ENCODE data around the gene RALGPS1. TPM values are rescaled to one million over a fixed set of nuclear protein-coding genes. Genes with fewer than 3 reads are reported as not detected.

The RALGPS1 gene, protein sequence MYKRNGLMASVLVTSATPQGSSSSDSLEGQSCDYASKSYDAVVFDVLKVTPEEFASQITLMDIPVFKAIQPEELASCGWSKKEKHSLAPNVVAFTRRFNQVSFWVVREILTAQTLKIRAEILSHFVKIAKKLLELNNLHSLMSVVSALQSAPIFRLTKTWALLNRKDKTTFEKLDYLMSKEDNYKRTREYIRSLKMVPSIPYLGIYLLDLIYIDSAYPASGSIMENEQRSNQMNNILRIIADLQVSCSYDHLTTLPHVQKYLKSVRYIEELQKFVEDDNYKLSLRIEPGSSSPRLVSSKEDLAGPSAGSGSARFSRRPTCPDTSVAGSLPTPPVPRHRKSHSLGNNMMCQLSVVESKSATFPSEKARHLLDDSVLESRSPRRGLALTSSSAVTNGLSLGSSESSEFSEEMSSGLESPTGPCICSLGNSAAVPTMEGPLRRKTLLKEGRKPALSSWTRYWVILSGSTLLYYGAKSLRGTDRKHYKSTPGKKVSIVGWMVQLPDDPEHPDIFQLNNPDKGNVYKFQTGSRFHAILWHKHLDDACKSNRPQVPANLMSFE
- total RNA-seq (10 to 100 TPM in 1 of 5 donors, 1 to 10 TPM in 4; 7.3 to 13.9 (median 9.4) TPM), total RNA-seq (1.3 to 12.2 (median 7.7) reads per million in 29 experiments)
- 8.1 TPM for total RNA-seq (2013)

DNA sequence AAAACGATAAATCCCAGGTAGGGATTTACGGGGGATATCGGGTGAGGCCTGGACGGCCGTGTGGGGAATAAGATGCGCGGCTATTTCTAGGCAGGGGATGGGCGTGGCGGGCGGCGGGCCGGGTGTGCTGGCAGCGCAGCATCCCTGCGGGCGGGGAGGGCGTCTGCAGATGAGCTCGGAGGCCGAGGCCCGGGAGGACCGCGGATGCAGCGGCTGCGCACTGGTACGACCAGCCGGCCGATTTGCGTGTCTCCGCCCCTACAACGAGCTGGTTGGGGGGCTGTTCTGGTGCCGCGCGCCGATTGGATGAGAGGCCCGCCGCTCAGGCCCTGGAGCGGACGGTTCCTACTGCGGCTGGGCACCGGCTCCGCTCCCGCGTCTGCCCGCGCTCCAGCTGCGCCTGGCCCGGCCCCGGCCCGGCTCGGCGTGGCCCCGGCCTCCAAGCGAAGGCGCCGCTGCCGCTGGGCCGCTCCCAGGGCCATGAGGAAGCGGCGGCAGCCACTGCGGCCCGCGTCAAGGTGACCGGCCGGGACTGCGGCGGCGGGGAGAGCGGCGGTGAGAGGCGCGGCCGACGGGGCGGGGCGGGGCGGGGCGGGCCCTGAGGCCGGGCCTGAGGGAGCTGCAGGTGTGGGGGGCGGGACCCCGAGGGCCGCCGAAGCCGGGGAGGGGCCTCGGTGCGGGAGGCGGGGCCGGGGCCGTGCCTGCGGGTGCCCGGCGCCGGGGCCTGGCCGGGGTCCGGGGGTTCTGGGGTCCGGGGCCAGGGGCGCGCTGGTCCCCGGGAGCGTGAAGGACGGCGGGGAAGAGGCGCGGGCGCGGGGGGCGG is at the start of gene RALGPS1:
Gene RALGPS1 (plus strand): TSS at position 325 of the 823 bp plus-strand sequence. CDS start 47,508 bp downstream, outside the sequence.
- peak within 1 kb of the TSS; percentile 36 to 38 for H3K4me3 ChIP-seq (ENCODE audit: control insufficient read depth in 1 of 2, extremely low read depth in 1 of 2, low read length in 1 of 2)
- H3K4me1 Mint-ChIP-seq, result peaks cover 7 to 9% (median 8%) of the 10 kb centered on the region in 3 donors
- ATAC-seq (replicated peaks in 1 of 4) (peak; percentile 90 to 96 (median 94)), DNase-seq (peak; percentile 67 to 92 (median 77))
- H3K4me1 ChIP-seq (ENCODE audit: control insufficient read depth in 1 of 2, extremely low read depth in 1 of 2, insufficient read depth in 2 of 2, low read length in 2 of 2), result peaks cover 2 to 14% of the 10 kb centered on the region in 2 experiments
- peak within 1 kb of the TSS; percentile 24 to 41 for H3K27ac Mint-ChIP-seq
- peaks cover 0 to 4% (median 2%) of the 10 kb centered on the region in 3 donors for H3K9me3 Mint-ChIP-seq
- ChIA-PET CTCF (interaction anchor here in 1 of 2 donors (1.8 kb wide), 1 partner anchor 56 kb away, joined by 4 read pairs; no protein-coding TSS in a partner anchor), POLR2A (interaction anchor here in 1 of 2 donors (1.6 kb wide), 1 partner anchor 310 kb away, joined by 3 read pairs; no protein-coding TSS in a partner anchor)
- H3K9me3 ChIP-seq, result no peaks in the 10 kb centered on the region
- peak within 1 kb of the TSS; percentile 73 to 76 (median 75) for H3K4me3 Mint-ChIP-seq
- WGBS (ENCODE audit: insufficient coverage), result 1% methylated on average over 91 of the region's 105 CpGs
- no peaks in the 10 kb centered on the region for H3K36me3 Mint-ChIP-seq
- no peaks in the 10 kb centered on the region for H3K27me3 Mint-ChIP-seq
- no peak within 1 kb of the TSS for H3K27ac ChIP-seq (ENCODE audit: low read length)
- no peaks in the 10 kb centered on the region for H3K36me3 ChIP-seq (ENCODE audit: control insufficient read depth in 2 of 2, extremely low read depth in 1 of 2, insufficient read depth in 1 of 2, low read length in 1 of 2)
- H3K27me3 ChIP-seq (replicated peaks in 1 of 2; ENCODE audit: control insufficient read depth in 2 of 2, extremely low read depth in 1 of 2, insufficient read depth in 2 of 2, low read length in 1 of 2), result peaks cover 0 to 8% of the 10 kb centered on the region in 2 experiments

DNA sequence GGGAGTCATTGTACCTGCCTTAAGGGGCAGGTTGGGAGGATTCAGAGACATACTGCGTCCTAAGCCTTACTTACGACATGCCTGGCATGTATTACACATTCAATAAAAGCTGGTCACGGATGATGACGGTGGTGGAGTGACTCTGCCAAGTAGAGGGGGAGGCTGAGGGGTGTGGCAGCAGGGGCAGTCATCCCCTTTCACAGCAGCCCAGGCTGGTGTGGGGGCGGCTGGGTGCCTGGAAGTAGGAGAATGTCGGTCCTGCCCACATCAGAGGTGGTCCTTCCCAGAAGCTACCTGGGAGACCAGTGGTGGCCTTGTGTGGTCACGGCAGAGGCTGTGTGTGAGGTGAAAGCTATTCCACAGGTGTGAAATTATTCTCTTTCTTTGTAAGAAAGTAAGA is 45.2 kb upstream of the RALGPS1 start:
- ChIA-PET POLR2A (no interaction called here), CTCF (no interaction called here)
- Mint-ChIP-seq H3K27ac (peak overlapping the region in 1 of 2 donors; percentile 63), H3K36me3 (peaks cover 31% of the 10 kb centered on the region), H3K9me3 (no peaks in the 10 kb centered on the region), H3K27me3 (no peaks in the 10 kb centered on the region), H3K4me1 (peaks cover 32 to 35% (median 32%) of the 10 kb centered on the region in 3 donors), H3K4me3 (no peak overlapping the region)
- ATAC-seq (replicated peaks in 1 of 4), result no peak
- H3K4me3 ChIP-seq (ENCODE audit: control insufficient read depth in 1 of 2, extremely low read depth in 1 of 2, low read length in 1 of 2), result no peak overlapping the region
- H3K27ac ChIP-seq (ENCODE audit: low read length), result no peak overlapping the region
- 71% methylated on average over 1 of the region's 7 CpGs for WGBS (ENCODE audit: insufficient coverage)
- H3K9me3 ChIP-seq, result no peaks in the 10 kb centered on the region
- no peak for DNase-seq
- peaks cover 2 to 6% of the 10 kb centered on the region in 2 experiments for H3K4me1 ChIP-seq (ENCODE audit: control insufficient read depth in 1 of 2, extremely low read depth in 1 of 2, insufficient read depth in 2 of 2, low read length in 2 of 2)
- H3K27me3 ChIP-seq (replicated peaks in 1 of 2; ENCODE audit: control insufficient read depth in 2 of 2, extremely low read depth in 1 of 2, insufficient read depth in 2 of 2, low read length in 1 of 2), result no peaks in the 10 kb centered on the region
- H3K36me3 ChIP-seq (ENCODE audit: control insufficient read depth in 2 of 2, extremely low read depth in 1 of 2, insufficient read depth in 1 of 2, low read length in 1 of 2), result peaks cover 0 to 8% of the 10 kb centered on the region in 2 donors

DNA sequence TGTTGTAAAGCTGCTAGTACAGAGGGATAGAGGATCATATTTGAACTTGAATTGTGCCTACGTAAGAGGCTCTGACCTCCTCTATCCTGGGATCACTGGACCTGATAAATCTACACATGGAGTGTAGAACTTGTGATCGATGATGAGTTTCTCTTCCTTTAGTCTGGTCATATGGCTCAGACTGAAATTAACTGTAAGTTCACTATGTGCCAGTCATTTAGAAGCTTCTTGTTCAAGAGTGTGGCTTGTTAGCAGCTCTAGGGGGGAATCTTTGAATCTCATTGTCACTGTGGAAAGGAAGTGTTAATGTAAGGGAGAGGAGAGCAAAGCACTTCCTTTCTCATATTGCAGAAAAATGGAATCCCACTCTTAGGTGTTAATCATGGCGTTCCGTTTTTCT is 42.1 kb upstream of the RALGPS1 start:
- ChIA-PET POLR2A (no interaction called here), CTCF (interaction anchor here in 1 of 2 donors (1.2 kb wide), 1 partner anchor 14 kb away, joined by 3 read pairs; no protein-coding TSS in a partner anchor)
- Histone ChIP-seq H3K4me3 (ENCODE audit: control insufficient read depth in 1 of 2, extremely low read depth in 1 of 2, low read length in 1 of 2) (no peak overlapping the region), H3K27me3 (replicated peaks in 1 of 2; ENCODE audit: control insufficient read depth in 2 of 2, extremely low read depth in 1 of 2, insufficient read depth in 2 of 2, low read length in 1 of 2) (no peaks in the 10 kb centered on the region), H3K9me3 (no peaks in the 10 kb centered on the region), H3K27ac (ENCODE audit: low read length) (no peak overlapping the region), H3K36me3 (ENCODE audit: control insufficient read depth in 2 of 2, extremely low read depth in 1 of 2, insufficient read depth in 1 of 2, low read length in 1 of 2) (peaks cover 0 to 8% of the 10 kb centered on the region in 2 donors), H3K4me1 (ENCODE audit: control insufficient read depth in 1 of 2, extremely low read depth in 1 of 2, insufficient read depth in 2 of 2, low read length in 2 of 2) (peaks cover 2 to 8% of the 10 kb centered on the region in 2 experiments)
- Mint-ChIP-seq H3K9me3 (no peaks in the 10 kb centered on the region), H3K36me3 (peaks cover 10% of the 10 kb centered on the region), H3K27ac (peak overlapping the region in 1 of 2 donors; percentile 40), H3K4me3 (no peak overlapping the region), H3K4me1 (peaks cover 42 to 48% (median 47%) of the 10 kb centered on the region in 3 donors), H3K27me3 (no peaks in the 10 kb centered on the region)
- WGBS (ENCODE audit: insufficient coverage), result no CpG with 5 or more reads among the region's 4 CpGs
- DNase-seq (no peak), ATAC-seq (replicated peaks in 1 of 4) (no peak)

DNA sequence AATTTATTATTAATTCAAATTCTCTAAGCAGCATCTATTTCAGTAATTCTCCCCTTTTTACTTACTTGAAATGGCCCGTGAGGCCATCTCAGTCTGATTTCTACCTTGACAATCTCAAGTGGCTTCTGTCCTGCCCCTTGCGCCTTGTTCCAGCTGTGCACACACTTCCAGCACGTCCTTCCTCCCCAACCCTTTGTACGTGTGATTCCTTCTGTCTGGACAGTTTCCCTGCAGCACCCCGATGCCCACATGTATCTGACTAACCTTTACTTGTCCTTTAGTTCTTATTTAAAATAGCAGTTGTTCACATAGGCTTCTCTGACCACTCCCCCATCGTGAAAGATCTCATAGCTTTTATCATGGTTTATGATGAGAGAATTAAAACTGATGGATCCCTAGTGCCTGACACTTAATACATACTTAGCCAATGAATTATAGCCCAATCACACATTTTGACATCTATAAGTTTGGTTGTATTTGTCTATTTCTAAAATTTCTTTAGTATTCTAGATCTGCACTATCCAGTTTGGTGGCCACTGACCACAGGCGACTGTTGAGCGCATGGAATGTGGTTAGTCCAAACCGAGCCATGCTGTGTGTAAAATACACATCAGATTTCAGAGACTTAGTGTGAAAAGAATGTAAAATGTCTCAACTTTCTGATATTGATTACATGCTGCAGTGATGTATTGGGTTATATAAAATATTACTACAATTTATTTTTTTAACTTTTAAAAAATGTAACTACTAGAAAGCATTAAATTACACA is 39.9 kb upstream of the RALGPS1 start:
- peaks cover 10% of the 10 kb centered on the region for H3K36me3 Mint-ChIP-seq
- Histone ChIP-seq H3K4me3 (ENCODE audit: control insufficient read depth in 1 of 2, extremely low read depth in 1 of 2, low read length in 1 of 2) (no peak overlapping the region), H3K9me3 (no peaks in the 10 kb centered on the region), H3K36me3 (ENCODE audit: control insufficient read depth in 2 of 2, extremely low read depth in 1 of 2, insufficient read depth in 1 of 2, low read length in 1 of 2) (peaks cover 4% of the 10 kb centered on the region in 2 donors), H3K4me1 (ENCODE audit: control insufficient read depth in 1 of 2, extremely low read depth in 1 of 2, insufficient read depth in 2 of 2, low read length in 2 of 2) (peaks cover 0 to 14% of the 10 kb centered on the region in 2 experiments), H3K27ac (ENCODE audit: low read length) (no peak overlapping the region), H3K27me3 (replicated peaks in 1 of 2; ENCODE audit: control insufficient read depth in 2 of 2, extremely low read depth in 1 of 2, insufficient read depth in 2 of 2, low read length in 1 of 2) (no peaks in the 10 kb centered on the region)
- peaks cover 40 to 41% (median 40%) of the 10 kb centered on the region in 3 donors for H3K4me1 Mint-ChIP-seq
- H3K27ac Mint-ChIP-seq, result no peak overlapping the region
- ATAC-seq (replicated peaks in 1 of 4), result no peak
- POLR2A ChIA-PET, result no interaction called here
- DNase-seq, result no peak
- H3K9me3 Mint-ChIP-seq, result no peaks in the 10 kb centered on the region
- WGBS (ENCODE audit: insufficient coverage), result 97% methylated on average over 4 of the region's 9 CpGs
- CTCF ChIA-PET, result no interaction called here
- no peaks in the 10 kb centered on the region for H3K27me3 Mint-ChIP-seq
- H3K4me3 Mint-ChIP-seq, result no peak overlapping the region

DNA sequence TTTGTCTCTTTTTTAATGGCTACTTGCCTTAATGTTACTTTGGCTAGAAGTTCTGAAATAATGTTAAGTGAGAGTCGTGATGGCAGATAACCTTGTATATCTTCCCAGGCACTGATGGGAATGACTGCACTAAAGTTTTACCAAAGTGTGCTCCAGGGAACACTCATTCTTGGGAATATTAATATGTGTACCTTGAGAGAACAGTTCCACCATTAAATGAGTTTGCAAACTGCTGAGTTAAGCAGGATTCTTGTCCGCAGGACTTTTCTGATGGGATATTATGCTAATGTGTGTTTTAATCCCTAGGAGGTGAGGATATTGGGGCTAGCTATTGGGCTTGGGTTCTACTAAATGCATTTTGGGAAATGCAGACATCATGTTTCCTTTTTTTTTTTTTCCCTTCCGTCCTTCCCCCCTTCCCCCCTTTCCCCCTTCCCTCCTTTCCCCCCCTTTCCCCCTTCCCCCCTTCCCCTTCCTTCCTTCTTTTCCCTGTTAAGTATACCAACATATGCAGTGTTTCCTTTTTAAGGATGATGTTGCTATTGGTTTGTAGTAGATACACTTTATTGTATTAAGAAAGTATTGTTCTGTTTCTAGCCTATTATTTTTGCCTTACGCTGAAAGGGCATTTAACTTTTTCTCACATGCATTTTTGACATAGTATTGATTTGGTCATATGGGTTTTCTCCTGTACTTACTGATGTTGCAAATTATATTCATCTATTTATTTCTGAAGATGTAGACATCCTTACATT is 38.6 kb upstream of the RALGPS1 start:
- no peak for DNase-seq
- Histone ChIP-seq H3K9me3 (no peaks in the 10 kb centered on the region), H3K4me3 (ENCODE audit: control insufficient read depth in 1 of 2, extremely low read depth in 1 of 2, low read length in 1 of 2) (no peak overlapping the region), H3K27ac (ENCODE audit: low read length) (no peak overlapping the region), H3K36me3 (ENCODE audit: control insufficient read depth in 2 of 2, extremely low read depth in 1 of 2, insufficient read depth in 1 of 2, low read length in 1 of 2) (peaks cover 9 to 16% of the 10 kb centered on the region in 2 donors), H3K4me1 (ENCODE audit: control insufficient read depth in 1 of 2, extremely low read depth in 1 of 2, insufficient read depth in 2 of 2, low read length in 2 of 2) (peaks cover 0 to 14% of the 10 kb centered on the region in 2 experiments), H3K27me3 (replicated peaks in 1 of 2; ENCODE audit: control insufficient read depth in 2 of 2, extremely low read depth in 1 of 2, insufficient read depth in 2 of 2, low read length in 1 of 2) (no peaks in the 10 kb centered on the region)
- ChIA-PET POLR2A (no interaction called here), CTCF (no interaction called here)
- WGBS (ENCODE audit: insufficient coverage), result 100% methylated on average over 1 of the region's 4 CpGs
- Mint-ChIP-seq H3K9me3 (no peaks in the 10 kb centered on the region), H3K27me3 (no peaks in the 10 kb centered on the region), H3K4me3 (no peak overlapping the region), H3K27ac (no peak overlapping the region), H3K36me3 (peaks cover 22% of the 10 kb centered on the region), H3K4me1 (peaks cover 36 to 41% (median 38%) of the 10 kb centered on the region in 3 donors)
- ATAC-seq (replicated peaks in 1 of 4), result no peak
